ENCODE results near the gene PIP4K2C. TPM values are rescaled to one million over a fixed set of nuclear protein-coding genes. Genes with fewer than 3 reads are reported as not detected.
"Not testable (repeated sequence)": the region's sequence is repeated elsewhere in the genome, so short reads cannot be mapped to it uniquely, and the experiment has no call there.

The PIP4K2C gene
- total RNA-seq, 1 donor from 2014 or later: 12.4 TPM

DNA sequence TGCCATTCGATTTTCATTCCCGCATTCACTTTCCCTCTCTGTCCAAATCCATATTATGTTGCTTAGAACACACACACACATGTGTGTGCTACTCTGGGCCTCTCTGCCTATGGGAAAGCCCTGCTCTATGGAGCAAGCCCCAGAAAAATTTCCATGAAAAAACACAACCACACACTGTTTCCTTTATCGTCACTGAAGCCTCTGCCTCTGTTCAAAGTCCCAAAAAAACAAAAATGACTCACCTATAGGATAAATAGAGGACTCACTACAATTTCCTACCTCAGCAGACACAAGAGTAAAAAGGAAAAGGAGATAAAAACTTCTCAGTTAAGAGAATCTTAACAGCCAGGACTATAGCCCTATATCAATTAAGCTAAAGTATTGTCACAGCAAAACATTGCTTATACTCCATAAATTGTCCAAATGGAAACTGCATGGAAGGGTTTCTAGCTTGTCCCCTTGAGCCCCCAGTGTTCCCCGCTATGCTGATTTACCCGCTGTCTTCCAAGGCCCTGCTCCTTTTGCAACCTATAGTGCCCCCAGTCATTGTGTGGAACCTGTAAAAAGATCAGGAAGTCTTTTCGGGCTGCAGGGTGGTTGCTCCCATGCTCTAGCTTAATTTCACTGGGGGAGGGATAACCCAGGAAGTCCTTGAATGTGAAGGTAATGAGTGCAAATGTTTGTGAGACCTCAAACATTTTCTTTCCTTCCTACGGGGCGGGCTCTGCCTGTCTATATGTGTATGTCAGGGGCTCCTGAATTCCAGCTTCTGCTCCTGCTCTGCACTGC is 11.1 kb upstream of the PIP4K2C start:
- ATAC-seq (ENCODE audit: poor library complexity): no peak
- intact Hi-C loops (cut with DNase I): loop anchor here (2.0 to 5.0 kb wide), 2 partner anchors 45 to 107 kb away; no protein-coding TSS in a partner anchor
- DNase-seq: no peak

GRCh38 chr12:57580466-57580795 is 10.6 kb upstream of the PIP4K2C start:
- DNase-seq (no peak), ATAC-seq (ENCODE audit: poor library complexity) (no peak)
- intact Hi-C loops (cut with DNase I): loop anchor here (2.0 to 5.0 kb wide), 2 partner anchors 44 to 107 kb away; no protein-coding TSS in a partner anchor

DNA sequence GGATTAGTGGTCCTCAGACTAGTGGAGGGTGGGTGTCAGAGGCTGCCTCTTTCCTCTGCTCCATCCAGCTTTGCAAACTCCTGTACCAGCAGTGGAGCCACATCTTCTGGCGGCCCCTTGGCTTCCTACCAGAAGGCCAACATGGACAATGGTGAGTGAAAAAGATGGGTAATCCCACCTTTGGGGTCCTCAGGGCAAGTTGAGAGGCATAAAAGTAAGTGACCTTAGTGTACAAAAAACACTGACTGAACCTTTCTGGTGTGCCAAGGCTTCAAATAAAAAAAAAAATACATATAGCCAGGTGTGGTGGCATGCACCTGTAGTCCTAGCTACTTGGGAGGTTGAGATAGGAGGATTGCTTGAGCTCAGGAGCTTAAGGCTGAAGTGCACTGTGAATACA is 9.2 kb upstream of the PIP4K2C start:
- DNase-seq (no peak), ATAC-seq (ENCODE audit: poor library complexity) (no peak)
- intact Hi-C loops (cut with DNase I): loop anchor here (2.0 to 5.0 kb wide), 2 partner anchors 43 to 105 kb away; no protein-coding TSS in a partner anchor

DNA sequence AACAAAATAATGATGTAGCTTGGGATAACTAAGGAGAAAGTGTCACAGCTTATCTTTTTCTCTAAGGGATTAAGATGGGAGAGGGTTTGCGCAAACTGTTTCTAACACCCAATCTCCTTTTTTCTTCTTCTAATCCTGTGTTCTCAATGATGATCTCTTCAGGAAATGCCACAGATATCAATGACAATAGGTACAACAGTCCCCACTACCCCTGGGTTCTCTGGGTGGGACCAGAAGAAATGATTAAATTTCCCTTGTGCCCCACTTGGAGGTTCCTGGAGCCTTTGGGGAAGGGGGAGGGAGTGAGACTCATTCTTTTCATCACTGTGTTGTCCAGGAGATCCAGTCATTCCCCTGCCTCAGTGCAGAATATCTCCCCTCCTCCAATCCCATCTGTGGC is 8.6 kb upstream of the PIP4K2C start:
- intact Hi-C loops (cut with DNase I): loop anchor here (5.0 kb wide), 1 partner anchor 105 kb away; no protein-coding TSS in a partner anchor
- DNase-seq (no peak), ATAC-seq (ENCODE audit: poor library complexity) (no peak)

DNA sequence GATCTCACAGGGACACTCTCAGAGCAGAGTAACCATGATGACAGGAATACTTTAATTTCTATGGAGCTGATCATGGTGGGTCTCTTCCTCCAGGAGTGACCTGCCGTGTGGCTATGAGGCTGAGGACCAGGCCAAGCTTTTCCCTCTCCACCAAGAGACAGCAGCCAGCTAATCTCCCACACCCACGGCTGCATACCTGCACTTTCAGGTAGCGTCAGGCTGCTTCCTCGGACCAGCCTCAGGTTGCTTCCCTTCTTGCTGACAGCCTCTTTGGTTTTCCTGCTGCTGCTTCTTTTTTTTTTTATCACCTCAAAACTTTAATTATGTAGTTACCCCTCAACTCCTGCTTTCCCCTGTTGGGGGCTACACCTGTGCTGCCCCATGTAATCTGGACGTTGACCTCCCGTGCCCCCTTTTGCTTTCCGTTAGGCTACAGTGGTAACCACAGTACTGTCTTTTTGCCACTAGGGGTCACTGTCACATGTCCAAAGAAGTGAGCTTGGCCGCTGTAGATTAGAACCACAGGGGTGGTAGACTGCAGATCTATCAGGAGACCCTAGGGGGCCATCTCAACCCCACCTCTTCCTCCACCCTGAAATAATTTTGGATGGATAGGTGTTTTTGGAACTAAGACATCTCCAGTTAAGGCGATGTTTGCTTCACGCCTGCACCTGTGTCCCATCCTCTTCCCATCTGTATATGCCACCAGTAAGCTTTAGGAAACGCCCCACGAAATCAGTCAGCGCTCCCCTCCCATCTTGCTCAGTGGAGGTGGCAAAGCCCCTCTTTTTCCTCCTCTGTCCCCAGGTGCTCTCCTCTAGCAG is 7.8 kb upstream of the PIP4K2C start:
- no peak for DNase-seq
- peak; percentile 97 for ATAC-seq (ENCODE audit: poor library complexity)
- intact Hi-C loops (cut with DNase I): loop anchor here (5.0 kb wide), 1 partner anchor 104 kb away; no protein-coding TSS in a partner anchor

DNA sequence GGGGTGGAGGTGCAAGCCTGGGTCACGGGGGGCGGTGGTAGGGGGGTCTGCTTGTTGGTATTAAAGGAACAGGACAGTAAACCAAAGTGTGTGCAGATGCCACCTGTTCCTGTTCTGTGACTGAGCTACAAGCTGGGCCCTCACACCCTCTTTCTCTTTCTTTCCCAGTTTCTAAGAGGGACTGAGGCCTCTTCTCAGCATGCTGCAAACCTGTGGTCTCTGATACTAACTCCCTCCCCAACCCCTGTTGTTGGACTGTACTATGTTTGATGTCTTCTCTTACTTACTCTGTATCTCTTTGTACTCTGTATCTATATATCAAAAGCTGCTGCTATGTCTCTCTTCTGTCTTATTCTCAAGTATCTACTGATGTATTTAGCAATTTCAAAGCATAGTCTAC is 6.9 kb upstream of the PIP4K2C start:
- ATAC-seq (ENCODE audit: poor library complexity): peak; percentile 14
- intact Hi-C loops (cut with DNase I): loop anchor here (5.0 kb wide), 1 partner anchor 103 kb away; no protein-coding TSS in a partner anchor
- DNase-seq: no peak

GRCh38 chr12:57584690-57585089 is 6.3 kb upstream of the PIP4K2C start:
- ATAC-seq (ENCODE audit: poor library complexity) (no peak), DNase-seq (no peak)
- intact Hi-C loops (cut with DNase I): loop anchor here (5.0 kb wide), 1 partner anchor 103 kb away; no protein-coding TSS in a partner anchor

- ATAC-seq (ENCODE audit: poor library complexity) (no peak), DNase-seq (no peak)
- intact Hi-C loops (cut with DNase I): no loop called here
These were observed 5.8 kb upstream of the PIP4K2C start for GRCh38 chr12:57585156-57585555.

- DNase-seq (no peak), ATAC-seq (ENCODE audit: poor library complexity) (no peak)
- intact Hi-C loops (cut with DNase I): no loop called here
These were observed 4.9 kb upstream of the PIP4K2C start for GRCh38 chr12:57586128-57586527.

DNA sequence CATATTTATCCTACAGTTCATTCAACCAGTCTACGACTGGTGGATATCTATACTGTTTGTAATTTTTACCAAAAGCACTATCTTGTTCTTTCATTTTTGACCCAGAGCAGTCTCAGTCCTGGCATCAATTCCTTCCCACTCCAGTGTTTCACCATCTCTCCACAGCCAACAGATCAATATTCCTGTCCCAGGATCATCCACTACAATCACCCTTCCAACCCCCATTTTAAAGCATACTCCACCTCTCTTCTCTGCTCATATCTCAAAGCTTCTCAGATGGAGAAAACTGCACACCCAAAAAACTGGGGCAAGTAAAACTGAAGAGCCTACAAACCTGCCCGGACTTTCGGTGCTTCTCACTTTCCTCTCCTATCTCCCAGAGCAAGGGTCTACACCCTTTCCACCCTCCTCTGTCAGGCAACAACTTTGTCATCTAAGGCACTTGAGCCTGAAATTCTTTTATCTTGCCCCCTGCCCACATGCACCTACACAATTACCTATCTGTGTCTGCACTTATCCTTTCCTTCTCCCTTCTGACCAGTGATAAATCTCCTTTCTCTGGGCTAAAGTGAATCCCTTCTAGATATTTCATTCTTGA is 4.1 kb upstream of the PIP4K2C start:
- DNase-seq (no peak), ATAC-seq (ENCODE audit: poor library complexity) (no peak)
- intact Hi-C loops (cut with DNase I): no loop called here

DNA sequence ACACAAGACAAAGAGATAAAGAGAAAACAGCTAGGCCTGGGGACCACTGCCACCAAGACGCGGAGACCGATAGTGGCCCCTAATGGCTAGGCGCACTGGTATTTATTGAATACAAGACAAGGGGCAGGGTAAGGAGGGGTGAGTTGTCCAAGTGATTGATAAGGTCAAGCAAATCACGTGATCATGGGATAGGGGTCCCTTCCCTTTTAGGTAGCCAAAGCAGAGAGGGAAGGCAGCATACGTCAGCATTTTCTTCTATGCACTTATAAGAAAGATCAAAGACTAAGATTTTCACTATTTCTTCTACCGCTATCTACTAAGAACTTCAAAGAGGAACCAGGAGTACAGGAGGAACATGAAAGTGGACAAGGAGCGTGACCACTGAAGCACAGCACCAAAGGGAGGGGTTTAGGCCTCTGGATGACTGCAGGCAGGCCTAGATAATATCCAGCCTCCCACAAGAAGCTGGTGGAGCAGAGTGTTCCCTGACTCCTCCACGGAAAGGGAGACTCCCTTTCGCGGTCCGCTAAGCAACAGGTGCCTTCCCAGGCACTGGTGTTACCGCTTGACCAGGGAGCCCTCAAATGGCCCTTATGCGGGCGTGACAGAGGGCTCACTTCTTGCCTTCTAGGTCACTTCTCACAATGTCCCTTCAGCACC is 1.9 kb upstream of the PIP4K2C start:
- DNase-seq; ATAC-seq (ENCODE audit: poor library complexity); intact Hi-C loops (cut with DNase I): not testable (repeated sequence)

GRCh38 chr12:57590479-57590863 is 521 bp upstream of the PIP4K2C start:
- no peak for DNase-seq
- intact Hi-C loops (cut with DNase I): no loop called here
- no peak for ATAC-seq (ENCODE audit: poor library complexity)

DNA sequence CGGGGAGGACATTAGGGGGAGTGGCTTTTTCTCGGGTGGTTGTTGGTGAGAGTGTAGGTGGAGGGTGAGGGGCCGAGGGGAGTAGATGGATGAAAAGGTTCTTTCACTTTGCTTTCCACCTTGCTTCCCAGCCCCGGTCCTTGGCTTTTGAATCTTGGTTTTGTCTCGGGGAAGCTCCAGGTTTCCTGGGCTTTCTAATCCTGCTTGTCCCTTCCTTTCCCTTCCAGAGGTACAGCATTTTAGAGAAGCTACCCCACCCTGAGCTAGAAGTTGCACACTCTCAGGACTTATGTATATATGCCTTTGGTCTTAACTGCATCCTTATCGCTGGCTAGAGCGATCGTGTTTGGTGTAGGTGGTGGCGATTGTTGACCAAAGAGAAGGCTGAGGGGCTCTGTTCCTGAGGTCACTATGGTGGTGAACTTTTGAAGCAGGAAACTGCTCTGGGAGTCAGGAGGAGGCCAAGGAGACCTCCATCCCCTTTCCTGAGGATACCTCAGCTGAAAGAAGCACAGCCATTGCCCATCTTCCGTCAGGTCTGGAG is 862 bp downstream of the PIP4K2C start:
- ATAC-seq (ENCODE audit: poor library complexity): no peak
- DNase-seq: no peak
- intact Hi-C loops (cut with DNase I): no loop called here

- intact Hi-C loops (cut with DNase I): no loop called here
- ATAC-seq (ENCODE audit: poor library complexity): no peak
- DNase-seq: no peak
These were observed 1.7 kb downstream of the PIP4K2C start for GRCh38 chr12:57592551-57593165.

- intact Hi-C loops (cut with DNase I): no loop called here
- no peak for DNase-seq
These were observed 2.2 kb downstream of the PIP4K2C start for GRCh38 chr12:57593187-57593586.

DNA sequence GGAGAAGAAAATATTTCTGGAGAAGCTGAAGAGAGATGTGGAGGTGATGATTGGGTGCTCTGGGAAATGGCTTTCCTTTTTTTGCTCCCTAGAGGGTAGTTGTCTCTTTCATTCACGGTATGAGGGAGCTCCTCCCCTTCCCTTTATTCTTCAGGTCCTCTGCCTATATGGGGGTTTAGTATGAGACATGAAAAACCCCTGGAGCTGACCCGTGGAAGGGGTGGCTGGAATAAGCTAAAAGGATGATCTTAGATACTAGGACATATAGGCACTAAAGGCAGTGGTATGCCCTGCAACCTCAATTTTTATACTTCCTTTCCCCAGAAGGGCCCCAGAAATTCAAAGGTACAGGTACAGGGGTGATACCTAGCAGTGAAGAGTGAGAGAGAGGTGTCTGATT is 9.4 kb downstream of the PIP4K2C start:
- ATAC-seq (ENCODE audit: poor library complexity) (no peak), DNase-seq (no peak)
- intact Hi-C loops (cut with DNase I): no loop called here

More at GRCh38 chr12:57593187-57593586, 2.2 kb downstream of the PIP4K2C start:
- no peak for ATAC-seq (ENCODE audit: poor library complexity)

GRCh38 chr12:57602544-57602943 is 11.6 kb downstream of the PIP4K2C start:
- no peak for DNase-seq
- intact Hi-C loops (cut with DNase I): no loop called here
- ATAC-seq (ENCODE audit: poor library complexity): no peak

DNA sequence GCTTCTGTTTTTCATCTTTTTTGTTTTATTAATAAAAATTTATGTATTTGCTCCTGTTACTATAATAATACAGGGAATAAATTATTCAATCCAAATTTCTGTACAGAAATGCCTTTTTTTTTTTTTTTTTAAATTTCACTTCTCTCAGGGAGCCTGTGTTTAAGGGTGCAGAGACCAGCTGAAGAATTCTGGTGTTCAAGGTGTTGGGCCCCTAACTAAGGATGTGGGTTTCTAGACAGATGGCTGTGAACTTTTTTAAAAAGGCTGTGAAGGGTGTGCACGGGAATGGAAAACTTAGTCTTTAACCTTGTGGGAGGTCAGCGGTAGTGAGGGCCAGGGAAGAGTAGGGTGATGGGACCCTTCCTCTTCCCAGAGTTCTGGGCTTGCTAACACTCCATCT is 12.3 kb downstream of the PIP4K2C start:
- no peak for DNase-seq
- ATAC-seq (ENCODE audit: poor library complexity): no peak
- intact Hi-C loops (cut with DNase I): no loop called here

Measured in Right ventricle myocardium superior (tissue), 1 donor.